Activated naive CD8-positive, alpha-beta T cell (primary cell): Measurements from ENCODE around the gene RUSF1.

Experiments used
- H3K27ac Mint-ChIP-seq: one replicate; pipeline ENCODE4 v1.8.0; 2021; ENCODE audit warnings: mixed read lengths
- H3K27me3 Mint-ChIP-seq: one replicate; pipeline ENCODE4 v1.8.0; 2021; ENCODE audit warnings: mixed read lengths
- H3K36me3 Mint-ChIP-seq: one replicate; pipeline ENCODE4 v1.8.0; 2021; ENCODE audit warnings: mixed read lengths
- H3K4me1 Mint-ChIP-seq: one replicate; pipeline ENCODE4 v1.8.0; 2021; ENCODE audit warnings: low read depth, mixed read lengths
- H3K4me3 Mint-ChIP-seq: one replicate; pipeline ENCODE4 v1.8.0; 2021; ENCODE audit warnings: mild to moderate bottlenecking, mixed read lengths
- H3K9me3 Mint-ChIP-seq: one replicate; pipeline ENCODE4 v1.8.0; 2021; ENCODE audit warnings: low read depth, mixed read lengths

RUSF1 gene

DNA sequence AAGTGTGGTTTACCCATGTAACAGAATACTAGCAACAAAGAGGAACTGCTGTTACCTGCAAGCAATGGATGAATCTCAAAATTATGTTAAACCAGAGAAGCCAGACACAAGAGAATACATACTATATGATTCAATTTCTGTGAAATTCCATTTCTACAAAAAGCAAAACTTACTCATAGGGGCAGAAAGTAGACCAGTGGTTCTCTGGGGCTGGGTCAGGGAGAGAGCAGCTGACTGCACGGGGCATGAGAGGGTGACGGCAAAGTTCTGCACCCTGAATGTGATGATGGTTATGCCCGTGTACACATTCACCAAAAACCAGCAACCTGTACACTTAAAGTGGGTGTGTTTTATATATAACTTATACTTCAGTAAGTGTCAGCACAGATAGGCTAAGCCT is 68.7 kb downstream of the RUSF1 start:
- no peak overlapping the region for H3K4me3 Mint-ChIP-seq

More for the DNA sequence above, 68.7 kb downstream of the RUSF1 start:
- H3K27me3 Mint-ChIP-seq = no peaks in the 10 kb centered on the region
- H3K27ac Mint-ChIP-seq = no peak overlapping the region
- no peaks in the 10 kb centered on the region for H3K36me3 Mint-ChIP-seq
- no peaks in the 10 kb centered on the region for H3K9me3 Mint-ChIP-seq
- peaks cover 5% of the 10 kb centered on the region for H3K4me1 Mint-ChIP-seq
